Measurements from ENCODE around the gene ACSF3.
A peak's percentile ranks its signal among the peaks of the same experiment; 100 is the strongest.

ACSF3 gene

DNA sequence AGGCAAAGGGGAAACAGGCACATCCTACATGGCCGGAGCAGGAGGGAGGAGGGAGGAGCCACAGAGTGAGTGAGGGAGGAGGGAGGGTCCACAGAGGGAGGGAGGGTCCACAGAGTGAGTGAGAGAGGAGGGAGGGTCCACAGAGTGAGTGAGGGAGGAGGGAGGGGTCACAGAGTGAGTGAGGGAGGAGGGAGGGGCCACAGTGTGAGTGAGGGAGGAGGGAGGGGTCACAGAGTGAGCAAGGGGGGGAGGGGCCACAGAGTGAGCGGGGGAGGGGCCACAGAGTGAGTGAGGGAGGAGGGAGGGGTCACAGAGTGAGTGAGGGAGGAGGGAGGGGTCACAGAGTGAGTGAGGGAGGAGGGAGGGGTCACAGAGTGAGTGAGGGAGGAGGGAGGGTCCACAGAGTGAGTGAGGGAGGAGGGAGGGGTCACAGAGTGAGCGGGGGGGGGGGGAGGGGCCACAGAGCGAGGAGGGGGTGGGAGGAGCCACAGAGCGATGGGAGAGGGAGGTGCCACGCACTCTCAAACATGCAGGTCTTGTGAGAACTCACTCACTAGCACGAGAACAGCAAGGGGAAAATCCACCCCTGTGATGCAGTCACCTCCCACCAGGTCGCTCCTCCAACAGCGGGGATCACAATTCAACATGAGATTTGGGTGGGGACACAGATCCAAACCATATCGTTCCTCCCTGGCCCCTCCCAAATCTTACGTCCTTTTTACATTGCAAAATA is 53.6 kb downstream of the ACSF3 start:
- Mint-ChIP-seq H3K27me3 (no peaks in the 10 kb centered on the region), H3K36me3 (ENCODE audit: insufficient read depth) (peaks cover 10% of the 10 kb centered on the region), H3K4me1 (no peaks in the 10 kb centered on the region), H3K27ac (ENCODE audit: low read depth) (no peak overlapping the region), H3K9me3 (no peaks in the 10 kb centered on the region), H3K4me3 (no peak overlapping the region)
- DNase-seq (ENCODE audit: low spot score in 2 of 2) (no peak), ATAC-seq (replicated peaks; ENCODE audit: extremely low read depth, poor library complexity, severe bottlenecking) (no peak)

DNA sequence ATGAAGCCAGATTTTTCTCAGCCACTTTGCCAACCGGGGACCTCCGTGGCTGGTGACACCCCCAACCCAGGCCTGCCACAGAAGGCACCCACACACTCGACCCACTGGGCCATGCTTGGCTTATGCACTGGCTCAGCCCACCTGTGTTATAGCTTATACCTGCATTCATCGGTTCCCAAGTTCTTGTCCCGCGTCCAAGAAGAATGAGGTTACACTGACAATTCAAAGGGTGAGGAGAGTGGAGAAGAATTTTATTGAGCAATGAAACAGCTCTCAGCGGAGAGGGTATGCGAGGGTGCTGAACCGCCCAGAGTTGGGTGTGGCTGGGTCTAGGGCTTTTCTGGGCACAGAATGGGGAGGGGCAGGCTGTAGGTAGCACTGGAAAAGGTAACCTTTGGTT is 55.7 kb downstream of the ACSF3 start:
- Mint-ChIP-seq H3K27me3 (no peaks in the 10 kb centered on the region), H3K4me1 (no peaks in the 10 kb centered on the region), H3K4me3 (no peak overlapping the region), H3K27ac (ENCODE audit: low read depth) (peak overlapping the region; percentile 18), H3K9me3 (no peaks in the 10 kb centered on the region), H3K36me3 (ENCODE audit: insufficient read depth) (peaks cover 10% of the 10 kb centered on the region)
- ATAC-seq (replicated peaks; ENCODE audit: extremely low read depth, poor library complexity, severe bottlenecking): no peak
- DNase-seq (ENCODE audit: low spot score in 2 of 2): no peak

DNA sequence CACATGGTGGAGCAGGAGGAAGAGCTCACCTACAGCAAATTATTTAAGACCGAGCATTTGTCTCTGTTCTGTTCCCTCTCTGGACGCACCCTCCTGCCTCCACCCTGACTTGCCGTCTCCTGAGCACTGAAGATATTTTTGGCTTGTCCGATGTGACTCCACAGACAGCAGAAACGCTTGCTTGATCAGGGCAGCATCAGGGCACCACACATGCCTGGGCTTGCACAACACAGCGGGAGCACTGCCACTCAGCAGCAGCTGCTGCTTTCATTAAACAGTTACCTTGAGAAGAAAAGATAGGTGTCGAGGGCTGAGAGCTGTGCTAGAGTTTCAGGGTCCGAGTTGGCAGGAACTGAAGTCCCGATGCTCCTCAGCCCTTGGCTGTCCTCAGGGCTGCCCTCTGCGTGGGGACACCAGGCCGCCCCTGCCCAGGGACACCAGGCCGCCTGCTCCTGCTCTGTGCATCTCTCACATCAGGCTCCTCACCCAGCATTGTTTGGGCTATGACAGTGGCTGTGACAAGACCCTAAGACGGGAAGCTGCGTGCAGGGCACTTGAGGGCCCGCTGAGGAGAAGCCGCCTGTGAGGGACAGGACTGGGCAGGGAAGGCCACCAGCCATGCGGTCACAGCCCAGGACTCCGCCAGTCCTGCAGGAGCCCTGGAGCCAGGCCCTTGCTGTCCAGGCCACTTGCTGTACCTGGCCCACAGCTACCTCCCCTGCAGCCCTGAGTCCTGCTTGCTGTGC is 56.6 kb downstream of the ACSF3 start:
- H3K4me3 Mint-ChIP-seq: no peak overlapping the region
- no peak overlapping the region for H3K27ac Mint-ChIP-seq (ENCODE audit: low read depth)
- H3K36me3 Mint-ChIP-seq (ENCODE audit: insufficient read depth): peaks cover 10% of the 10 kb centered on the region
- no peak for ATAC-seq (replicated peaks; ENCODE audit: extremely low read depth, poor library complexity, severe bottlenecking)
- no peak for DNase-seq (ENCODE audit: low spot score in 2 of 2)
- H3K27me3 Mint-ChIP-seq: no peaks in the 10 kb centered on the region
- no peaks in the 10 kb centered on the region for H3K4me1 Mint-ChIP-seq
- H3K9me3 Mint-ChIP-seq: no peaks in the 10 kb centered on the region

DNA sequence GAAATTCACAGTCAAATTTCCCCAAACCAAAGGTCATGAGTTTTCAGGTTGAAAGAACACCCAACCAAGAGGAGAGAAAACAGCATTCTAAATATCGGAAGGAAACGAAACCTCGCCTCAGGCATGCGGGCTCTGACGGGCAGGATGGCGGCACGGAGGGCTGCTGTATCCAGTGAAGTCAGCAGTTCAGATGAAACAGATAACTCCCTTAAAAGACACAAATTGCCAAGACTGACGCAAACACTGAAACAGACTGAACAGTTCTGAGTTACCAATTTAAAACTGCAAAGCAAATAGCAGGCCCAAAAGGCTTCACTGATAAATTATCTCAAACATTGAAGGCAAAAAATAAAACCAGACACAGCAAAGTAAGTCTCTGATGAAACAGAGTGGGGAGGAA is 57.3 kb downstream of the ACSF3 start:
- Mint-ChIP-seq H3K4me1 (no peaks in the 10 kb centered on the region), H3K27ac (ENCODE audit: low read depth) (no peak overlapping the region), H3K36me3 (ENCODE audit: insufficient read depth) (peaks cover 10% of the 10 kb centered on the region), H3K4me3 (no peak overlapping the region), H3K9me3 (no peaks in the 10 kb centered on the region), H3K27me3 (no peaks in the 10 kb centered on the region)
- ATAC-seq (replicated peaks; ENCODE audit: extremely low read depth, poor library complexity, severe bottlenecking) (no peak), DNase-seq (ENCODE audit: low spot score in 2 of 2) (no peak)

DNA sequence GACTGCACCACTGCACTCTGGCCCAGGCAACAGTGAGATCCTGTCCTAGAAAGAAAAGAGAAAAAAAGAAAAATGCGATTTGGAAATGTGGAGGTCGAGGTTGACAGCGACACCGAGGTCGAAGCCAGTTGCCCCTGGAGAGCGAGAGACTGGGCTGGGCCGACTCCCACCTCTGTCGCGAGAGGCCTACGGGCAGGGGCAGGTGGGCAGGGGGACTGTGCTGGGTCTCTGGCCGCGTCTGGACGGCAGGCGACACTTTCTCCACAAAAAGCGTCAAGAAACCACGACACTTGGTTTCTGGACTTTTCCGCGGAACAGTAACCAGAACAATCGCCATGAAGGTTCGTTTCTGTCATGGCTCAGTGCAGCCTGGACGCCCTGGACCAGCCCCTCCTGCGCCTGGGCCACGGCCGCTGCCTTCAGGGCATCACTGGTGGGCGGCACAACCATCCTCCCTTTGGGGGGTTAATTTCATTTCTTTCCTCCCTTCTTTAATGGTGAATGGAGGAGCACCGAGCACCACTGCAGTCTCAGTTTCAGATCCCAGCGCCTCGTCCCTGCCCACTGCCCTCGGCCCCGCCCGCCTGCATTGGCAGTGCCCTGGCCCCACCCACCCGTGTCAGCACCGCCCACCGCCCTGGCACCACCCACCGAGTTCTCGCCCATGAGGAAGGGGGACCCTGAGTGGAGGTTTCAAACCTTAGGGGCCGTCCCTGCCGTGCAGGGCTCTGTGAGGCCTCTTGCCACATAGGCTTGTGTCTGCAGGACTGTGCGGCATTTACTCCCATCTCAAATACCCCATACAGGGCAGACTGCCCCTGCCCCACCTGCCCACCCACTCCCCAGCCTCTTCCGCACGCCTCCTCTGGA is 59.4 kb downstream of the ACSF3 start:
- H3K27ac Mint-ChIP-seq (ENCODE audit: low read depth): no peak overlapping the region
- ATAC-seq (replicated peaks; ENCODE audit: extremely low read depth, poor library complexity, severe bottlenecking) (no peak), DNase-seq (ENCODE audit: low spot score in 2 of 2) (no peak)
- no peaks in the 10 kb centered on the region for H3K9me3 Mint-ChIP-seq
- no peak overlapping the region for H3K4me3 Mint-ChIP-seq
- no peaks in the 10 kb centered on the region for H3K4me1 Mint-ChIP-seq
- peaks cover 5% of the 10 kb centered on the region for H3K36me3 Mint-ChIP-seq (ENCODE audit: insufficient read depth)
- H3K27me3 Mint-ChIP-seq: no peaks in the 10 kb centered on the region

DNA sequence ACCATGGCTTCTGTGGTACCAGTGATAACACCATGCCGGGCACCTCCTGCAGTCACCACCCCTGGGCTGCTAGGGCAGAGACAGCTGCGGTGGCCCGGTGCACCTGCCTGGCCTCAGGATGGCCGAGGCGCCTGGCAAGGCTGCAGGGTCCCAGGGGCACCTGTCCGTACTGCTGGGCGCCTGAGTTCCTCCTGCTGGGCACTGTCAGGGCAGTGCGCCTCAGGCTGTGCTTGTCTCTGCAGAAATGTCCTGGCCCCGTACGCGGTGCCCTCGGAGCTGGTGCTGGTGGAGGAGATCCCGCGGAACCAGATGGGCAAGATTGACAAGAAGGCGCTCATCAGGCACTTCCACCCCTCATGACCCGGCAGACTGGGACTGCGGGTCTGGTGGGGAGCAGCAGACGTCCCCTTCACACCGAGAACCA is 60.2 kb downstream of the ACSF3 start:
- DNase-seq (ENCODE audit: low spot score in 2 of 2): no peak
- Mint-ChIP-seq H3K27me3 (no peaks in the 10 kb centered on the region), H3K9me3 (no peaks in the 10 kb centered on the region), H3K4me1 (no peaks in the 10 kb centered on the region), H3K4me3 (no peak overlapping the region), H3K36me3 (ENCODE audit: insufficient read depth) (peaks cover 5% of the 10 kb centered on the region), H3K27ac (ENCODE audit: low read depth) (no peak overlapping the region)
- no peak for ATAC-seq (replicated peaks; ENCODE audit: extremely low read depth, poor library complexity, severe bottlenecking)

DNA sequence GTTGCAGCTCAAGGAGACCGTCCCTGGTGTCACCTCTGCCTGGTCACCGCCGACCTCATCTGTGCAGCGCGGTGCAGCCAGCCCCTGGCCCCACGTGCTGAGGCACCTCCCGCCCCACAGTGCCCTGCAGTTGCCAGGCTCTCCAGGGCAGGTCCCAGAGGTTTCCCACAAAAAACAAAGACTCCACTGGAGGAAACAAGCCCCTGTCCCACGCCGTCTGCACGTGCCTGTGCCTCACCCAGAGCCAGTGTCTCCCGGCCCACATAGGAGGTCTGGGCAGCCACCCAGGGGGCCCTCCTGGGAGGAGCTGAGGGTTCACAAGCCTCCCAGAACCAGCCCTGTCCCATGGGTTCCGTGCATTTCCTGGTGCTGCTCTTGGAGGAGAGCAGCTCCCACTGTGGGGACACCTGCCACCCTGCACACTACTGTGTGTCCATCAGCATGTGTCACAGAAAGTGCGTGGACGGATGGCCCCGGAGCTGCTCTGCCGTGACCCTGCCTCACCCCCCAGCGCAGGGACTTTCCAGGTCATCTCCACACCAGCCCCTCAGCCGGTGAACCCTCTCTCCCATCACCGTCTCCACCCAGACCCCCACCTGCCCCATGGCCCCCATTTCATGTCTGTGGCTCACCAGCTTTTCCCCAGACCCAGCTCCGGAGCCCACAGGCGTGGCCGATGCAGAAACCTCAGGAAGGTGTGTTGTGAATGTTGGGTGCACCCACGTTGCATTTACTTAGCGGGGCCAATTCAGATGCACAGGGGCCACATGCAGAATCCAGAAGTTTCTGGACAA is 60.9 kb downstream of the ACSF3 start:
- DNase-seq (ENCODE audit: low spot score in 2 of 2) (no peak), ATAC-seq (replicated peaks; ENCODE audit: extremely low read depth, poor library complexity, severe bottlenecking) (no peak)
- Mint-ChIP-seq H3K4me1 (no peaks in the 10 kb centered on the region), H3K4me3 (no peak overlapping the region), H3K9me3 (no peaks in the 10 kb centered on the region), H3K27ac (ENCODE audit: low read depth) (no peak overlapping the region), H3K36me3 (ENCODE audit: insufficient read depth) (peaks cover 5% of the 10 kb centered on the region), H3K27me3 (no peaks in the 10 kb centered on the region)

DNA sequence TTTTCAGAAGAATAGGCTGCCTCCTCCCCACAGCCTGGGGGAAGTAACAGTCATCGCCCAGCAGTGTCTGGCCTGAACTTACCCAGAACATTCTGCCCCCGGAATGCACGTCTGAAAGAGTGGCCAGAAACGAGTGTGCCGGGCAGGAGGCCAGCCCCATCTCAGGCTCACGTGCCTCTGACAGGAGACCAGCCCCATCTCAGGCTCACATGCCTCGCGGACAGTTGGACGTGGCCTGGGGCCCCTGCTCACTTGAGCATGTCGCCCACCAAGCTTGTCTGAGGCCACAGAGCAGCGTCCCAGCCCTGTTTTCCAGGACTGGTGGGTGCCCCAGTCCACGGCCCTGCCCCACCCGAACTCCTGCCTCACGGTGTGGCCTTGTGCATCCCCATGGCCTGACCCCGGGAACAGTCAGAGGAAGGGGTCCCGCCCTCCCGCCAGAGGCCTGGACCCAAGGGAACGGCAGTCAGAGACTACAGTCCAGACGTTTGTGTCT is 61.6 kb downstream of the ACSF3 start:
- H3K36me3 Mint-ChIP-seq (ENCODE audit: insufficient read depth): peaks cover 5% of the 10 kb centered on the region
- no peaks in the 10 kb centered on the region for H3K9me3 Mint-ChIP-seq
- H3K4me1 Mint-ChIP-seq: no peaks in the 10 kb centered on the region
- no peak overlapping the region for H3K27ac Mint-ChIP-seq (ENCODE audit: low read depth)
- no peak for DNase-seq (ENCODE audit: low spot score in 2 of 2)
- no peak for ATAC-seq (replicated peaks; ENCODE audit: extremely low read depth, poor library complexity, severe bottlenecking)
- no peak overlapping the region for H3K4me3 Mint-ChIP-seq
- H3K27me3 Mint-ChIP-seq: no peaks in the 10 kb centered on the region

DNA sequence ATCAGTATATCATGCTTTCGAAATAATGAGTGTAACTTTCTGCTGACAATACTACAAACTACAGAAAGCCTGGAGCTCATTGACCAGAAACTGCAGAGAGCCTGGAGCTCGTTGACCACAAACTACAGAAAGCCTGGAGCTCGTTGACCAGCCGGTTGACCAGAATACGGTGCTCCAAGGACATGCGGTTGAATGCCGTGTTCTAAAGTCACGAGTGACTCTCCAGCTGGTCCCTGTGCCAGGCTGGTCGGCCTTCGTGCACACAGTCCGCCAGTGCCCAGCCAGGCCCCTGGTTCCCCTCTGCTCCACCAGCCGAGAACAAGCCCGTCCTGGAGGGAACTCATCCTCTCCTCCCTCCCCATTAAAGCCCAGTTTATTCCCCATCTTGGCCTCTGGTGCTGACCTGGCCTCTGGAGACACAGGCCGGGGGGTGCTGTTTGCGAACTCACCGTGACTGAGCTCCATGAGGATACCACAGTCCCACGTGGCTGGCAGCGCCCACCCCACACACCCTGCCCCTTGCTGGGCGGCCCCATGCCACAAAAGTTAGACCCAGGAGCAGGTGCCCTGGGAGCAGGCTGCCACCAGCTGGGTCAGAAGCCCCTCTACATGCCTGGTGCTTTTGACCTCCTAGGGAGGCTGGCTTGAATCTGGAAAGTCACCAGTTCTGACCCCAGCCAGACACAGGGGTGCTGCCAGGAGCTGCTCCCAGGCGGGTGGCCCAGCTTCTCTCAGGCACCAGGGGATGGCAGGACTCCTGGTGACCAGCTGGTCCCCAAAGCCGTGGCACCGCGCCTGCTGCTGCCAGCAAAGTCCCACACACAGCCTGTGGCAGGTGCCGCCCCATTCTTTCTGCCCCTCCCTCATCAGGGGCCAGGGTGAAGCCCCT is 62.4 kb downstream of the ACSF3 start:
- peaks cover 4% of the 10 kb centered on the region for H3K36me3 Mint-ChIP-seq (ENCODE audit: insufficient read depth)
- DNase-seq (ENCODE audit: low spot score in 2 of 2) (no peak), ATAC-seq (replicated peaks; ENCODE audit: extremely low read depth, poor library complexity, severe bottlenecking) (no peak)
- H3K27me3 Mint-ChIP-seq: no peaks in the 10 kb centered on the region
- H3K4me1 Mint-ChIP-seq: no peaks in the 10 kb centered on the region
- H3K9me3 Mint-ChIP-seq: no peaks in the 10 kb centered on the region
- no peak overlapping the region for H3K4me3 Mint-ChIP-seq
- peak overlapping the region; percentile 19 for H3K27ac Mint-ChIP-seq (ENCODE audit: low read depth)

DNA sequence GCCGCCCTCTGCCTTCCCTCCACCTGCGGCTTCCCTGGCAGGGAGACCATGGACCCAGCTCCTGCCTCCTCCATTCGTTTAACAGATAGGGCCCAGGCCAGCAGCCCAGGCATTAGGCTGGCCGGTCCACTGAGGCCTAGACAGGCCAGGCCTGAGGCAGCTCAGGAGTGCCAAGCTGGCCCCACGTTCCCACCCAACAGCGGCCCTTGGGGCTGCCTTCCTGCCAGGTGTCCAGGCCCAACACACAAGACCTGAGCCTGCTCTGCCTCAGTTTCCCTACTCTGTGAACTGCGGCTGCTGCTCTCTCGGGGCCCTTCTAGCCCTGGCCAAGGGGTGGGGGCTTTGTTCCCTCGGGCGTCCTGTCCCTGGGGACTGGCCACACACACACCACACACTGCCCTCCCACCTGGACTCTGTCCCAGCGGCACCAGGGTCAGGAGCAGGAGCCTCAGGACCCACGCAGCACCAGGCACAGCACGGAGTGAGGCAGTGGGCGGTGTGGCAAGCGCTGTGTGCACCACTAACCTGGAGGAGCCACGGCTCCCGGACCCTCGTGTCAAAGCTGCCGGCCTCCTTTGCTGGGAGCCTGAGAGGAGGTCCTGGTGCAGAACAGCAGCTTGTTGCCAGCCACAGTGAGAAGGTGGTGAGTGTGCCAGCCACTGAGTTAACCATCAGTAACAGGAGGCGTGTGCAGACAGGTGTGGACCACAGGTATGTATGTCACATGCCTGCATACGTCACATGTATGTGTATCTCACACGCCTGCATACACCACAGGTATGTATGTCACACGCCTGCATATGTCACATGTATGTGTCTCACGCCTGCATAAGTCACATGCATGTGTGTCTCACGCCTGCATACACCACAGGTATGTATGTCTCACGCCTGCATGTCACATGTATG is 63.3 kb downstream of the ACSF3 start:
- Mint-ChIP-seq H3K4me3 (no peak overlapping the region), H3K9me3 (no peaks in the 10 kb centered on the region), H3K4me1 (no peaks in the 10 kb centered on the region), H3K27me3 (no peaks in the 10 kb centered on the region), H3K36me3 (ENCODE audit: insufficient read depth) (peaks cover 4% of the 10 kb centered on the region), H3K27ac (ENCODE audit: low read depth) (peak overlapping the region; percentile 19)
- ATAC-seq (replicated peaks; ENCODE audit: extremely low read depth, poor library complexity, severe bottlenecking) (no peak), DNase-seq (ENCODE audit: low spot score in 2 of 2) (no peak)

DNA sequence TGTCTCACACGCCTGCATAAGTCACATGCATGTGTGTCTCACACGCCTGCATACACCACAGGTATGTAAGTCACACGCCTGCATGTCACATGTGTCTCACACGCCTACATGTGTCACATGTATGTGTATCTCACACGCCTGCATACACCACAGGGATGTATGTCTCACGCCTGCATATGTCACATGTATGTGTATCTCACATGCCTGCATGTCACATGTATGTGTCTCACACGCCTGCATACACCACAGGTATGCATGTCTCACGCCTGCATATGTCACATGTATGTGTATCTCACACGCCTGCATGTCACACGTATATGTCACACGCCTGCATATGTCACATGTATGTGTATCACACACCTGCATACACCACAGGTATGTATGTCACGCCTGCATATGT is 64.1 kb downstream of the ACSF3 start:
- Mint-ChIP-seq H3K9me3 (no peaks in the 10 kb centered on the region), H3K27ac (ENCODE audit: low read depth) (no peak overlapping the region), H3K4me3 (no peak overlapping the region), H3K36me3 (ENCODE audit: insufficient read depth) (peaks cover 5% of the 10 kb centered on the region), H3K4me1 (no peaks in the 10 kb centered on the region), H3K27me3 (no peaks in the 10 kb centered on the region)
- no peak for DNase-seq (ENCODE audit: low spot score in 2 of 2)
- ATAC-seq (replicated peaks; ENCODE audit: extremely low read depth, poor library complexity, severe bottlenecking): no peak
